ENCODE data around the gene CCDC7.
"Not testable (repeated sequence)": the region's sequence is repeated elsewhere in the genome, so short reads cannot be mapped to it uniquely, and the experiment has no call there.

Gene CCDC7

DNA sequence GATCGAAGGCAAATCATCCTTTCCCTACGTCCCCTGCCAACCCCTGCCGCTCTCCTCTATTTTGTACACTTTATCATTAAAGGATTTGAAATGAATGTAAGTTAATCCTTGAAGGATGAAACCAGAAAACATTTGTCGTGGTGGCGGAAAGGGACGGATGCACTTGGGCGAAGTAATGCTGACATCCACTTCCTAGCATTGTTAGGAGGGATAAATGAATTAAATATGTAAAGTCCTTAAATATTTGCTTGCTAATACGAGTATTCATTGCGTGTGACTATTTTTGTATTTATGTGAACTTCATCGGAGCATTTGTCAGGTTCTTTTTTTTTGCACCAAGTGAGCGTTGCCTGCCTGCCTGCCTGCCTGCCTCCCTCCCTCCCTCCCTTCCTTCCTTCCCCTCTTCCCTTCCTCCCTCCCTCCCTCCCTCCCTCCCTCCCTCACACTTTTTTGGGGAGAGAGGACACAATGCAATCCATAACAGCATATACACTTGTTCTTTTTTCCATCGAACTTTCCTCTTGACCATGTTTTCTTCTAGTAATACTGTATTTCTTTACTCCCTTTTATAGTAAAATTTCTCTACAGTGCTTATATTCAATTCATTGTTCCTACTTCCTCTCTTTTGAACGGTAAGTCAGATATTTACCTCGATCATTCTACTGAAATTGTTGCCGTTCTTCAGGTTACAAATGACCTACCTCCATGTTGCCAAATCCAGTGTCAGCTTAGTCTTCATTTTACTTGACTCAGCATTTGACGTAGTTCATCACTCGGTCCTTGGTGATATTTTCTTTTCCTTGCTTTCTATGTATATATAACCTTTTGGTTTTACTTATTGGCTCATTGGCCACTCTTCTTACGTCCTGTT, 831 bp downstream of the CCDC7 start:
- in situ Hi-C loops (cut with MboI; ENCODE audit: low sequenced_read_pairs): no loop called here

DNA sequence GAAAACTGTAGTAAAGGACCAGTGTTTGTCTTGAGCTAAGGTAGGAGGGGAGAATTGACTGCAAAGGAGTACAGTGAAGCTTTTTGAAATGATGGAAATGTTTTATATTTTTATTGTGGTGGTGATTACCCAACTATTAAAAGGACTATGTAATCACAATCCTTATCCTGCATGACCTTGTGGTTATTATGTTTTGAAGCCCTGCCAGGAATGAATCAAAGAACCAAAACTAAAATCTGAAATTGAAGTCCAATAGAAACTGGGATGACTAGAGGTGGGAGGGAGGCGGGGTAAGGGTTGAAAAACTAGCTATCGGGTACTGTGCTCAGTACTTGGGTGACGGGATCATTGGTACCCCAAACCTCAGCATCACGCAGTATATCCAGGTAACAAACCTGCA, 8.2 kb downstream of the CCDC7 start:
- in situ Hi-C loops (cut with MboI; ENCODE audit: low sequenced_read_pairs): no loop called here

DNA sequence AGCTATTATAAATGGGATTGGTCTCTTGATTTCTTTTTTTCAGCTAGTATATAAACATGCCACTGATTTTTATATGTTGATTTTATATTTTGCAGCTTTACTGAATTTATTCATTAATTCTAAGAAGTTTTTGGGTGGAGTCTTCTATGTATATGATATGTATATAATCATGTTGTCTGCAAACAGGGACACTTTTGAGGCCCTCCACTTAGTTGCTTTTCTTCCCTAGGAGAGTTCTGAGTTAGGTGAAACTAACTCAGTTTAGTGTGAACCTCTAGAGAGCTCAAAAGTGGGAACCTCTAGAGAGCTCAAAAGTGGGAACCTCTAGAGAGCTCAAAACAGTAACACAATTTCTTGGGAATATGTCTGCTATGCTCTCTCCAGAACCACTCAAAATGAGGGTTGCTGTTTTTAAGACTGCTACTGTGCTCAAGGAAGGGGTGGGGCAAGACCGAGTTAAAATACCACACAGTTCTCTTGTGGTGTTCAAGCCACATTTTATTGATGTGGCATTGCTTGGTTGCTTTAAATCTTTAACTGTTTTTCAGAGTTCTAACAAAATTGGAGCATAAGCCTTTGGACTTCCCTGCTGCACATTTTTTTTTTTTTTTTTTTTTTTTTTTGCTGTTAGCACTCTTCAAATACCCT, 13.2 kb downstream of the CCDC7 start:
- in situ Hi-C loops (cut with MboI; ENCODE audit: low sequenced_read_pairs): no loop called here

DNA sequence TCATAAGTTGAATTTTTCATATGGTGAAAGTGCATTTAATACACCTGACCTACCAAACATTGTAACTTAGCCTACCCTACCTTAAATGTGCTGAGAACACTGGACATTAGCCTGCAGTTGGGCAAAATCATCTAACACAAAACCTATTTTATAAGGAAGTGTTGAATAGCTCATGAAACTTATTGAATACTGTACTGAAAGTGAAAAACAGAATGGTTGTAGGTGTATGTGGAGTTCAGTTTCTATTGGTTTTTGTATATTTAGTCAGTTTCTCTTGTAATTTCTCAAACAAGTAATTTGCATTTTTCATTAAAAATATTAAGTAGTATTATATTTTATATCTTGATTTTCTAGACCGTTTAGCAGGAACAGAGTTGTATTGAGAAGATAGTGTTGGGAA, 15.3 kb downstream of the CCDC7 start:
- in situ Hi-C loops (cut with MboI; ENCODE audit: low sequenced_read_pairs): no loop called here

DNA sequence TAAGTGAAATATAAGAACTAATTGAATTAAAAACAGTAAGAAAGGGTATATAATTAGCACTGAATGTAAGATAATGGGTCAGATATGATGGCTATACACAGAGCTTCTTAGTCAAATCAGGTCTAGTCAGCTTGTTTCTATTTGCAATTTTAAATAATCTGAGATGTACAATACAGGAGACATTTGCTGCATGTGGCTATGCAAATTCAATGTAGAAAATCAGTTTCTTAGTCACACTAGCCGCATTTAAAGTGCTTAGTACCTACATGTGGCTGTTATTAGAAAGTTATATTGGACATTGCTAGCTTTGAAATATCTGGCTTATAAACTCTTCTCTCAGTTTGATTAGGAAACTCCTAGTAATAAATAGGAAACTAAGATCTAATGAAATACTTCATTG, 25.3 kb downstream of the CCDC7 start:
- in situ Hi-C loops (cut with MboI; ENCODE audit: low sequenced_read_pairs): no loop called here

DNA sequence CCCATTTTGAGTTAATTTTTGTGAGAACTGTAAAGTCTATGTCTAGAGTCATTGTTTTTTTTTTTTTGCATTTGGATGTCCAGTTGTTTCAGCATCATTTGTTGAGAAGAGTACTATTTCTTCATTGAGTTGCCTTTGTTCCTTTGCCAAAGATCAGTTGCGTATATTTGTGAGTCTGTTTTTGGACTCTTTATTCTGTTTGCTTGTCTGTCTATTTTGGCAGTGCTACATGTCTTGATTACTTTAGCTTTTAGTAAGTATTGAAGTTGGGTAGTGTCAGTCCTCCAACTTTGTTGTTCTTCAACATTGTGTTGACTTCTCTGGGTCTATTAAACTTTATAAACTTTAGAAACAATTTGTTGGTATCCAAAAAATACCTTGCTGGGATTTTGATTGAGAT, 31.6 kb downstream of the CCDC7 start:
- in situ Hi-C loops (cut with MboI; ENCODE audit: low sequenced_read_pairs): no loop called here

DNA sequence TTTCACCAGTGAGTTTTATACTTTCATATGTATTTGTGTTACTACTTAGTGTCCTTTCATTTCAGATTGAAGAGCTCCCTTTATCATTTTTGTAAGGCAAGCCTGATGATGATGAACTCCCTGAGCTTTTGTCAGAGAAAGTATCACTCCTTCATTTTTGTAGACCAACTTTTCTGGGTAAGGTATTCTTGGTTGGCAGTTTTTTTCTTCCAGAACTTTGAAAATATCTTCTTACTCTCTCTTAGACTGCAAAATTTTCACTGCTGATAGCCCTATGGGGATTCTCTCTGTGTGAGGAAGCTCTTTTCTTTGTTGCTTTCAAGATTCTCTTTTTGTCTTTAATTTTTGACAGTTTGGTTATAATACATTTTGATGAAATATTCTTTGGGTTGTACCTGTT, 35.7 kb downstream of the CCDC7 start:
- in situ Hi-C loops (cut with MboI; ENCODE audit: low sequenced_read_pairs): no loop called here

DNA sequence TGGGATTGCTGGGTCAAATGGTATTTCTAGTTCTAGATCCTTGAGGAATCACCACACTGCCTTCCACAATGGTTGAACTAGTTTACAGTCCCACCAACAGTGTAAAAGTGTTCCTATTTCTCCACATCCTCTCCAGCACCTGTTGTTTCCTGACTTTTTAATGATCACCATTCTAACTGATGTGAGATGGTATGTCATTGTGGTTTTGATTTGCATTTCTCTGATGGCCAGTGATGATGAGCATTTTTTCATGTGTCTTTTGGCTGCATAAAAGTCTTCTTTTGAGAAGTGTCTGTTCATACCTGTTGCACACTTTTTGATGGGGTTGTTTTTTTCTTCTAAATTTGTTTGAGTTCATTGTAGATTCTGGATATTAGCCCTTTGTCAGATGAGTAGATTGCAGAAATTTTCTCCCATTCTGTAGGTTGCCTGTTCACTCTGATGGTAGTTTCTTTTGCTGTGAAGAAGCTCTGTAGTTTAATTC, 37.1 kb downstream of the CCDC7 start:
- in situ Hi-C loops (cut with MboI; ENCODE audit: low sequenced_read_pairs): not testable (repeated sequence)

DNA sequence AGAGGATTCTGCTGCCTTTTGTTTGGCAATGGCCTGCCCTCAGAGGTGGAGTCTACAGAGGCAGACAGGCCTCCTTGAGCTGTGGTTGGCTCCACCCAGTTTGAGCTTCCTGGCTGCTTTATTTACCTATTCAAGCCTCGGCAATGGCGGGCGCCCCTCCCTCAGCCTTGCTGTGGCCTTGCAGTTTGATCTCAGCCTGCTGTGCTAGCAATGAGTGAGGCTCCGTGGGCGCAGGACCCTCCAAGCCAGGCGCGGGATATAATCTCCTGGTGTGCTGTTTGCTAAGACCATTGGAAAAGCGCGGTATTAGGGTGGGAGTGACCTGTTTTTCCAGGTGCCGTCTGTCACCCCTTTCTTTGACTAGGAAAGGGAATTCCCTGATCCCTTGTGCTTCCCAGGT, 42.1 kb downstream of the CCDC7 start:
- in situ Hi-C loops (cut with MboI; ENCODE audit: low sequenced_read_pairs): not testable (repeated sequence)

DNA sequence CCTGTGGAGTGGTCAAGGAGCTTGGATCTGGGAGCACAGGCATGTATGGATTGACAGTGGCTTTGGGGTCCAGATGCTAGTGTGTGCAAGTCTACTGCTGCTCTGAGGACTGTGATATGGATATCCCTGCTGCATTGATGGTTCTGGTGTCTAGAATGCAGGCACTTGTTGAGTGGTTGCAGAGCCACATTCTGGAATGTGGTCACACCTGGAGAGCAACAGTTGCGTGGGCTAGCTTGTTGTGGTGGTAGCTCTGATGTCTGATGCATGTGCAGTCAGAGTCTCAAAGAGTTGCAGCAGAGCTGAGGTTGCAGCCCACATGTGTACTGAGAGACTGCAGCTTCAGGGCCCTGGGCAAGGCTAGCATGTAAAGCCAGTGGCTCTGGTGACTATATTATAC, 43.2 kb downstream of the CCDC7 start:
- in situ Hi-C loops (cut with MboI; ENCODE audit: low sequenced_read_pairs): no loop called here

DNA sequence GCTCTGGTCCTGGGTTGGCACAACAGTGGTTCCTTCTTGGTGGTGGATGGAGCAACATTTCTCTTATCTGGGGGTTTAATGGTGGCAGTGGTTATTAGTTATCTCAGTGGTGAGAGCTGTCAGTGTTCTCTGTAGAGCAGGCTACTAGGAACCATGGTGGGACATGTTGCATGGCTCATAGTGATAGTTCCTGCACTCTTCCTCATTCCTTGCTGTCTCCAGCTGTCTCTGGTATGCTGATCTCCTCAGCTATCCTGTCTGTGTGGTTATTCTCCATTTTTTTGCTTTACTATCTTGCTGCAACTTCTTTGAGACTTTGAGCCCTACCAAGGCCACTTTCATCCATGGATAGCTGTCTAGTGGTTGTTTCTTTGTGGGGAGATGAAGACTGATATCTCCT, 44.0 kb downstream of the CCDC7 start:
- in situ Hi-C loops (cut with MboI; ENCODE audit: low sequenced_read_pairs): no loop called here

DNA sequence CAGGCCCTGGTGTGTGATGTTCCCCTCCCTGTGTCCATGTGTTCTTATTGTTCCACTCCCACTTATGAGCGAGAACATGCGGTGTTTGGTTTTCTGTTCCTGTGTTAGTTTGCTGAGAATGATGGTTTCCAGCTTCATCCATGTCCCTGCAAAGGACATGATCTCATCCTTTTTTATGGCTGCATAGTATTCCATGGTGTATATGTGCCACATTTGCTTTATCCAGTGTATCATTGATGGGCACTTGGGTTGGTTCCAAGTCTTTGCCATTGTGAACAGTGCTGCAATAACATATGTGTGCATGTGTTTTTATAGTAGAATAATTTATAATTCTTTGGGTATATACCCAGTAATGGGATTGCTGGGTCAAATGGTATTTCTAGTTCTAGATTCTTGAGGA, 48.6 kb downstream of the CCDC7 start:
- in situ Hi-C loops (cut with MboI; ENCODE audit: low sequenced_read_pairs): not testable (repeated sequence)

DNA sequence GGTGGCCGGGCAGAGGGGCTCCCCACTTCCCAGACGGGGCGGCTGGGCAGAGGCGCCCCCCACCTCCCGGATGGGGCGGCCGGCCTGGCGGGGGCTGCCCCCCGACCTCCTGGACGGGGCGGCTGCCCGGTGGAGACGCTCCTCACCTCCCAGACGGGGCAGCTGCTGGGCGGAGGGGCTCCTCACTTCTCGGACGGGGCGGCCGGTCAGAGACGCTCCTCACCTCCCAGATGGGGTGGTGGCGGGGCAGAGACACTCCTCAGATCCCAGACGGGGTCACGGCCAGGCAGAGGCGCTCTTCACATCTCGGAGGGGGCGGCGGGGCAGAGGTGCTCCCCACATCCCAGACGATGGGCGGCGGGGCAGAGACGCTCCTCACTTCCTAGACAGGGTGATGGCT, 54.2 kb downstream of the CCDC7 start:
- in situ Hi-C loops (cut with MboI; ENCODE audit: low sequenced_read_pairs): not testable (repeated sequence)

DNA sequence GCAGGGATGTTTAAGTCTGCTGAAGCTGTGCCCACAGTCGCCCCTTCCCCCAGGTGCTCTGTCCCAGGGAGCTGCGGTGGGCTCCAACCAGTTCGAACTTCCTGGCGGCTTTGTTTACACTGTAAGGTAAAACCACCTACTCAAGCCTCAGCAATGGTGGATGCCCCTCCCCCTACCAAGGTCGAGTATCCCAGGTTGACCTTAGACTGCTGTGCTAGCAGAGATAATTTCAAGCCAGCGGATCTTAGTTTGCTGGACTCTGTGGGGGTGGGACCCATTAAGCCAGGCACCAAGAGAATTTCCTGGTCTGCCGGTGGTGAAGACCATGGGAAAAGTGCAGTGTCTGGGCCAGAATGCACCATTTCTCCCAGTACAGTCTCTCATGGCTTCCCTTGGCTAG, 56.0 kb downstream of the CCDC7 start:
- in situ Hi-C loops (cut with MboI; ENCODE audit: low sequenced_read_pairs): no loop called here

DNA sequence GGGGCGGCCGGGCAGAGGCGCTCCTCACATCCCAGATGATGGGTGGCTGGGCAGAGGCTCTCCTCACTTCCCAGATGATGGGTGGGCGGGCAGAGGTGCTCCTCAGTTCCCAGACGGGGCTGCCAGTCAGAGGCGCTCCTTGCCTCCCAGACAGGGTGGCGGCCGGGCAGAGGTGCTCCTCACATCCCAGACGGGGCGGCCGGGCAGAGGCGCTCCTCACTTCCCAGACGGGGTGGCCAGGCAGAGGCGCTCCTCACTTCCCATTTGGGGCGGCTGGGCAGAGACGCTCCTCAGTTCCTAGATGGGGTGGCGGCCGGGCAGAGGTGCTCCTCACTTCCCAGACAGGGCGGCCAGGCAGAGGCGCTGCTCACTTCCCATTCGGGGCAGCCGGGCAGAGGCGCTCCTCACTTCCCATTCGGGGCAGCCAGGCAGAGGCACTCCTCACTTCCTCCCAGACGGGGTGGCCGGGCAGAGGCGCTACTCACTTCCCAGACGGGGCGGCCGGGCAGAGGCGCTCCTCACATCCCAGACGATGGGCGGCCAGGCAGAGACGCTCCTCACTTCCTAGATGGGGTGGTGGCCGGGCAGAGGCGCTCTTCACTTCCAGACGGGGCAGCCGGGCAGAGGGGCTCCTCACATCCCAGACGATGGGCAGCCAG, 60.0 kb downstream of the CCDC7 start:
- in situ Hi-C loops (cut with MboI; ENCODE audit: low sequenced_read_pairs): not testable (repeated sequence)

DNA sequence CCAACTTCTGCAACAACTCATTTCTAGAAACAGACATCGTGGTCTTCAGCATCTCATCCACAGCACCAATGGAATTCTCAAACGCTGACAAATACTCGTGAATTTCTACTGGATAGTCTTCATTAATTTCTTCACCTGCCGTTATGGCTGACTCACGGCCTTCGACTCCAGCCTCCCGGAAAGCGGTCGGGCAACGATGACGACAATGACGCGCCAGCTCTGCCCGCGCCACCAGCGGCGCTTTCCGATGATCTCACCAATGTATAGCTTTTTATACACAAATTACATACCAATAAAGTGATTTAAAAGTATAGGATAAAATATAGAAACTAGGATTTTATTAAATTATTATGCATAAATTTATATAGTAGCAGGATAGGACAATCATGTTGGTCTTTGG, 65.7 kb downstream of the CCDC7 start:
- in situ Hi-C loops (cut with MboI; ENCODE audit: low sequenced_read_pairs): no loop called here

DNA sequence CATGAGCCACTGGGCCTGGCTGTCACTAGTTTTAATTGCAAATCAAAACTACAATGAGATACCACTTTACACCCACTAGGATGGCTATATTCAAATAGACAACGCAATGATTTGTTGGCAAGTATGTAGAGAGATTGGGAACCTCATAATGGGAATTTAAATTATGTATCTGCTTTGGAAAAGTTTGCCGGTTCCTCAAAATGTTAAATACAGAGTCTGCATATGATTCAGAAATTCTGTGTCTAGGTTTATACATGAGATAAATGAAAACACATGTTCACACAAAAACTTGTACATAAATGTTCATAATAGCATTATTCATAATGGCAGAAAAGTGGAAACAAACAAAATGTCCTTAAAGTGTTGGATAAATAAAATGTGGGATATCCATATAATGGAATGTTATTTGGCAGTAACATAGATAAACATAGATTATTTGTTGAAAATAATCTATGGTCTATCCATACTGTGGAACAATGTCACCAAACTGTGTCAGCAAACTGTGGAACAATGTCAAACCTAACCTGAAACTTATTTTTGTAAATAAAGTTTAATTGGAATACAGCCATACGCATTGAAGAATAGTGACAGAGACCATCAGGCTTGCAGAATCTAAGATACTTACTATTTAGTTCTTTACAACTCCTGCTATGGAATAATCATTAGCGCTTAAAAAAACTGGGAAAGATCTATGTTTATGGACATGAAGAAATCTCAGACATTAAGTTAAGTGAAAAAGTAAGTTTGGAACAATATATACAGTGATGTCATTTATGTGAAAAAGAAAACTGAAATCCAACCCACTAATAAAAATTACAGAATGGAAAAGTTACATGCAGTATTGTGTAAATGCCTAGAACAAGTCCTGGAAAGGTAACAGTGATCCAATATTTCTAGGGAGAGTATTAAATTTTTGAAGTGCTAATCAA, 70.9 kb downstream of the CCDC7 start:
- in situ Hi-C loops (cut with MboI; ENCODE audit: low sequenced_read_pairs): no loop called here

DNA sequence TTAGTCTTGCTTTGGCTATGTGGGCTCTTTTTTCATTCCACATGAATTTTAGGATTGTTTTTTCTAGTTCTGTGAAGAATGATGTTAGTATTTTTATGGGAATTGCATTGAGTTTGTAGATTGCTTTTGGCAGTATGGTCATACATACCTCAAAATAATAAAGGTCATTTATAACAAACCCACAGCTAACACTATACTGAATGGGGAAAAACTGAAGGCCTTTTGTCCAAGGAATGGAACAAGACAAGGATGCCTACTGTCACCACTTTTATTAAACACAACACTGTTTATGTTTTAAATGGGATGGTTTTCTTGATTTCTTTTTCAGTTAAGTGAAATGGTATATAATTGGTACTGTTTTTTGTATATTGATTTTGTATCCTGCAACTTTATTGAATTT, 84.3 kb downstream of the CCDC7 start:
- in situ Hi-C loops (cut with MboI; ENCODE audit: low sequenced_read_pairs): no loop called here

DNA sequence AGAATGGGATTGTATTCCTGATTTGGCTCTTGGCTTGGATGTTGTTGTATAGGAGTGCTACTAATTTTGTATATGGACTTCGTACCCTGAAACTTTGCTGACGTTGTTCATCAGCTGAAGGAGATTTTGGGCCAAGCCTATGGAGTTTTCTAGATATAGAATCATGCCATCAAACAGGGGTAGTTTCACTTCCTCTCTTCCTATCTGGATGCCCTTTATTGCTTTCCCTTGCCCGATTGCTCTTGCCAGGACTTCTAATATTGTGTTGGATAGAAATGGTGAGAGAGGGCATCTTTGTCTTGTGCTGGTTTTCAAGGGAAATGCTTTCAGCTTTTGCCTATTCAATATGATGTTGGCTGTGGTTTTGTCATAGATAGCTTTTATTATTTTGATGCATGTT, 92.3 kb downstream of the CCDC7 start:
- in situ Hi-C loops (cut with MboI; ENCODE audit: low sequenced_read_pairs): no loop called here

DNA sequence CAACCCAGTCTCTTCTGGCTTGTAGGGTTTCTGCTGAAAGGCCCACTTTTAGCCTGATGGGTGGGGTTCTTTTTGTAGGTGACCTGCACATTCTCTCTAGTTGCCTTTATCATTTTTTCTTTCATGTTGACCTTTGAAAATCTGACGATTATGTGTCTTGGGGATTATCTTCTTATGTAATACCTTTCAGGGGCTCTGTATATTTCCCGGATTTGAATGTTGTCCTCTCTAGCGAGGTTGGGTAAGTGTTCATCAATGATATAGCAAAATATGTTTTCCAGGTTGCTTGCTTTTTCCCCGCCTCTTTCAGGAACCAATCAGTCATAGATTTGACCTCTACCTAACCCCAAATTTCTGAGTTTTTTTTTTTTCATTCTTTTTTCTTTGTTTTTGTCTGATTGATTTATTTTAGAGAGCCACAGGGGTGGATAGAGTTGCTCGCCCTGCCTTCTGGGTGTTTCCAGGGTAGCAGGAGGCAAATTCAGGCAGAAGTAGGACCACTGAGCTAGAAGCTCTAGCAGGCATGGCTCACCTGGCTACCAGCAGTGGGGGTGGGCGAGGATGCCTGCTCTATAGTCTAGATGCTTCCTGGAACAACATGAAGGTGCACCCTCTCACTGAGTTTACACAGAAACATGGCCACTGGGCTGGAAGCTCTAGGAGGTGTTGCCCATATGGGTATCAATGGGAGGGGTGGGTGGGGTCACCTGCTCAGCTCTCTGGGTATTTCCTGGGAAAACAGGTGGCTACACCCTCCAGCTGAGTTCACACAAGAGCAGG, 94.9 kb downstream of the CCDC7 start:
- in situ Hi-C loops (cut with MboI; ENCODE audit: low sequenced_read_pairs): no loop called here

Data from hTERT RPE-1 (cell line).